ENCODE measurements around the gene TDG.

TDG gene

GRCh38 chr12:103965590-103966504 is at the start of gene TDG:
Gene TDG (plus strand): TSS chr12:103965872. CDS start chr12:103966038, 166 bp downstream.
- peak; percentile 96 to 97 for DNase-seq (ENCODE audit: low read depth in 2 of 2)

GRCh38 chr12:103917873-103918272 is 47.8 kb upstream of the TDG start:
- DNase-seq (ENCODE audit: low read depth in 2 of 2), result no peak

DNA sequence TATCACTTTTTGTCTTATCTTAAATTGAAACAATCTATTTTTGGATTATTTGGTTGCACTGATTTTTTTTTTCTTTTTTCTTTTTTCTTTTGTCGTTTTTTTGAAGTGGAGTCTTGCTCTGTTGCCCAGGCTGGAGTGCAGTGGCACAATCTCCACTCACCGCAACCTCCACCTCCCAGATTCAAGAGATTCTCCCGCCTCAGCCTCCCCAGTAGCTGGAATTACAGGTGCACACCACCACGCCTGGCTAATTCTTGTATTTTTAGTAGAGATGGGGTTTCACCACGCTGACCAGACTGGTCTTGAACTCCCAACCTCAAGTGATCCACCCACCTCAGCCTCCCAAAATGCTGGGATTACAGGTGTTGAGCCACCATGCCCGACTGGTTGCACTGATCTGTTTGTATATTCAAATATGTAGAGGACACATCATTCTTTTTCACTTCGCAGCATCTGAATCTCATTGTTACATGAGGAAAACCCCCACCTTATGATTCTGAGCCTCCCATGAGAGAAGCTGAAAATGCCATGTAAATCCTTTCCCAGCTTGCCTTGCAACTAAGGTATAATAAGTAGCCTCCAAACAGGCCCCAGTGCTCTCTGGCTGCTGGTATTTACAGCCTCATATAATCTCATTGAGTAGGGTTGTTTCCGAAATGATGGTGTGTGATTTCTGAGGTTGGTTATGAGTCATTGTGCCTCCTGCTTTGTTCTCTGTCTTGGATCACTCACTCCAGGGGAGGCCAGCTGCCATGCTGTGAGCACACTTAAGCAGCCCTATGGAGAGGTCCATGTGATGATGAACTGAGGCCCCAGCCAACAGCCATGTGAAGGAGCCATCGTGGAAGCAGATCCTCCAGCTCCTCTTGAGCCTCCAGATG is 40.7 kb upstream of the TDG start:
- DNase-seq (ENCODE audit: low read depth in 2 of 2), result peak in 1 of 2 experiments; percentile 24

- no peak for DNase-seq (ENCODE audit: low read depth in 2 of 2)
Observed at GRCh38 chr12:103928682-103929045, 37.0 kb upstream of the TDG start.

DNA sequence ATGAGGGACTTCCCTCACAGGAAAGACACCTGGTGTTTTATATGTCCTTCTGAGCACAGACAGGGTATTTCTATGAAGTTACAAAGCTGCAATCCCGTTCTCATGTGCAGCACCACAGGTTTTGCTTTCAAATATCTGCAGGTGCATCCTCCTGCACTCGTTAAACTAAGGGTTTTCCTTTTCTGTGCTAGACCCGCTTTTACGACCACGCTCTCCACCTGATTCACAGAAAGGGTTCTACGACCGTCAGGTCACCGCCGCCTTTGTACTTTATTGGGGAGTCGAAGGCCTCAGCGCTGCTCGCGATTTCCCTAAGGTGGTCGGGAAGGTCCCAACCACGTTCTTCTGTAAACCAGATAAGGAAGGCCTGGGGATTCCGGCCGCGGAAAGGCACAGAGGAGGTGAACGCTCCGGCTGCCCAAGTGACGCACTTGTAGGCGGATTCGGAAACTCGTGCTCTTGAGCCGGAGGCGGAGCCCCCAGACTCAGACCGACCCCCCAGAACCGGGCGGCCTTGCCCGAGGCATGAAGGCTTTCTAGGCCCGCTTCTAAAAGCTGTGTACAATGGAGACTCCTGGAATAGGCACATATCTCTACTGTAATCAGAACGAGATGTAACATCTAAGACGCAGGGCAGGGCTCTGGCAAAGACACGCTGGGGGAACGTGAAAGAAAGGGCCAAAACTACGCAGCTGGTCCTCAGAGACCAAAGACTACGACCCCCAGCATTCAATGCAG is 36.5 kb upstream of the TDG start:
- DNase-seq (ENCODE audit: low read depth in 2 of 2), result peak; percentile 76 to 82

DNA sequence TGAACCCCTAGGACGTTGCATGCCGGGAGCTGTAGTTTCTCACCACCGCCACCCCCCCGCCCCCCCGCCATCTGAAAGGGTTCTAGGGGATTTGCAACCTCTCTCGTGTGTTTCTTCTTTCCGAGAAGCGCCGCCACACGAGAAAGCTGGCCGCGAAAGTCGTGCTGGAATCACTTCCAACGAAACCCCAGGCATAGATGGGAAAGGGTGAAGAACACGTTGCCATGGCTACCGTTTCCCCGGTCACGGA is 36.0 kb upstream of the TDG start:
- DNase-seq (ENCODE audit: low read depth in 2 of 2), result no peak

GRCh38 chr12:103930034-103930786 is 35.5 kb upstream of the TDG start, which contains the start of gene HSP90B1:
Gene HSP90B1 (plus strand): TSS chr12:103930410. CDS start chr12:103930516, 106 bp downstream.
- peak; percentile 100 for DNase-seq (ENCODE audit: low read depth in 2 of 2)

DNA sequence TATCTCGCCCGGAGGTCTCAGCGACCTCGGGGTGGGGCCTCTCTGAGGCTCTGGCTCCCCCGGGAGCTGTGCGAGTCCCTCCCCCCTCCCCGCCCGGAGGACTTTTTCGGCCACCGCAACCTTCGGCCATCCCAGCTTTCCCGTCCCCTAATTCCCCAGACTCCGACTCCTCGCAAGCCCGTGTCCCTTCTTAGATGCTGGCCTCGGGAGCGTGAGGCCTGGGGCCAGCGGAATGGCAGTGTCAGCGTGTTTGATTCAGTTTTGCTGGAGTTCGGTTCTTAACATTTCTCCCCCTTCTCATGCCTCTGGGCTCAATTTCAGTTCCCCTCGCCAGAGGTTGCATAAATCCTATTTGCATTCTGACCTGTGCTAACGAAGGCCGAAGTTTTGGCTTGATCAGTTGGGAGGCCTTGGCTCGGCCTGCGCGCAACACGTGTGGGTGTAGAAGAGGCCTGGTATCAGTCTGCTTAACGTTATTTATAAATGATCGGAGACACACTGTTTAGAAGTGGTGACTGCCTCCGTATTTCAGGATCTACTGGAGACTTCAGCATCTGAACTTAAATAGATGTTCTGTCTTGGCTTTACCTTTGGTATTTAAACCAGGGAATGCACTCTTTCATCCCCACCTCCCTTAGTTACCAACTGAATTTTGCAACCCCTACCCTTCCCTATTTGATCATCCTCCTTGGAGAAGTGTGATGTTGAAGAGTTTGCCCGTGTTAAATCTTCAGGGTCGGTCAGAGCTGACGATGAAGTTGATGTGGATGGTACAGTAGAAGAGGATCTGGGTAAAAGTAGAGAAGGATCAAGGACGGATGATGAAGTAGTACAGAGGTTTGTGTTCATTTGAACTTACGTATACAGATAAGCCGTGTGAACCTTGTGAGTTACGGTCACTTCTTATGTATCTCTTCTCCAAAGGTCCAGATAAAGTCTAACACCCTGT is 34.6 kb upstream of the TDG start:
- DNase-seq (ENCODE audit: low read depth in 2 of 2), result no peak

DNA sequence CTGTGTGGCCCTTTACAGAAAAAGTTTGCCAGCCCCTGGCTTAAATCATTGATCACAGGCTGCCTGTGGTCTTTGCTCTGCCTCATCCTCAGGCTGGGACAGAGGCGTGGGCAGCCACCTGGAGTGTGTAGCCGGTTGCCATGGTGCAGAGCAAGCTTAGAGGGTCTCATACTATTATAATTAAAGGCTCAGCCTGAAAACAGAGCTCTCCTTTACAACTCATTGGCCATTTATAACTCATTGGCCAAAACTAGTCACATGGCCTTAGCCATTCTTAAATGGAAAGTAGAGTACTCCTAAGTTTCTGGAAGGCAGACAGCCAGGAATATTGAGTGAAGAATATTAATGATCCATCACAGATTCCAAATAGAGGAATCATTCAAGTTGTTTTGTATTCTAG is 32.4 kb upstream of the TDG start:
- DNase-seq (ENCODE audit: low read depth in 2 of 2), result no peak

- no peak for DNase-seq (ENCODE audit: low read depth in 2 of 2)
Observed at GRCh38 chr12:103936679-103937078, 29.0 kb upstream of the TDG start.

GRCh38 chr12:103944964-103945363 is 20.7 kb upstream of the TDG start:
- no peak for DNase-seq (ENCODE audit: low read depth in 2 of 2)

DNA sequence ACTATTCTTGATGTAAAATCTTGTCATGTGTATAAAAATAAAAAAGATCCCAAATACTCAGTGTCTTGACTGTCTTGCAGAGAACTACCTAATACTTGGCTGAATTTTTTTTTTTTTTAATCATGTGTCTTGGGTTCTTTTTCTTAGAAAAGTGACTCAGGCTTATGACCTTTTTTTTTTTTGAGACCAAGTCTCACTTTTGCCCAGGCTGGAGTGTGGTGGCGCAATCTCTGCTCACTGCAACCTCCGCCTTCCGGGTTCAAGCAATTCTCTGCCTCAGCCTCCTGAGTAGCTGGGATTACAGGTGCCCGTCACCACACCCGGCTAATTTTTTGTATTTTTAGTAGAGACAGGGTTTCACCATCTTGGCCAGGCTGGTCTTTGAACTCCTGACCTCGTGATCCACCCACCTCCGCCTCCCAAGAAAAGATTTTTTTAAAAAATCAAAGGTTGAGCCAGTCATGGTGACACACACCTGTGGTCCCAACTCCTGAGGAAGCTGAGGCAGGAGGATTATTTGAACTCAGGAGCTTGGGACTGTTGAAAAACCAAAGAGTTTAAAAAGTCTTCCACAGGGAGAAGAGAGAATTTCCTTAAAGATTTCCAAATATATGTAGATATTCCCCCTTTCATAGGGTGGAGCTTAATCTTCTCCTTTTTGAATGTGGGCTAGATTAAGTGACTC is 17.7 kb upstream of the TDG start:
- no peak for DNase-seq (ENCODE audit: low read depth in 2 of 2)

DNA sequence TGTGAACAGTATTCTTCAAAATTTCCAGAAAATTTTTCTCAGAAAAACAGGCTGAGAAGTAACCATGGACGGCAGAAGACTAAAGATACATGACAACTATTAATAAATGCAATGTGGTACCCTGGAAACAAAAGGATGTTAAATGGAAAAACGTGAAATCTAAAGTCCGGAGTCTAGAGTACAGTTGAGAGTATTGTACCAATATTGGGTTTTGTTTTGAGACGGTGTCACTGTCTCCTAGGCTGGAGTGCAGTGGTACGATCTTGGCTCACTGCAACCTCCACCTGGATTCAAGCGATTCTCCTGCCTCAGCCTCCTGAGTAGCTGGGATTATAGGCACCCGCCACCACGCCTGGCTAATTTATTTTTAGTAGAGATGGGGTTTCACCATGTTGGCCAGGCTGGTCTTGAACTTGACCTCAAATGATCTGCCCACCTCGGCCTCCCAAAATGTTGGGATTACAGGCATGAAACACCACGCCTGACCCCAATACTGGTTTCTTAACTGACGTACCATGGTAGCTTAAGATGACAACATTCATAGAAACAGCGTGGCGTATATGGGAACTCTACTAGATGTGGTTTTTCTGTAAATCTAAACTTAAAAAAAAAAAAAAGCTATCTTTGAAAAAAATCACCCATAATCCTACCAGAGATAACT is 16.8 kb upstream of the TDG start:
- no peak for DNase-seq (ENCODE audit: low read depth in 2 of 2)

- no peak for DNase-seq (ENCODE audit: low read depth in 2 of 2)
Observed at GRCh38 chr12:103952497-103952896, 13.2 kb upstream of the TDG start.

- no peak for DNase-seq (ENCODE audit: low read depth in 2 of 2)
Observed at GRCh38 chr12:103955811-103956508, 9.7 kb upstream of the TDG start.

DNA sequence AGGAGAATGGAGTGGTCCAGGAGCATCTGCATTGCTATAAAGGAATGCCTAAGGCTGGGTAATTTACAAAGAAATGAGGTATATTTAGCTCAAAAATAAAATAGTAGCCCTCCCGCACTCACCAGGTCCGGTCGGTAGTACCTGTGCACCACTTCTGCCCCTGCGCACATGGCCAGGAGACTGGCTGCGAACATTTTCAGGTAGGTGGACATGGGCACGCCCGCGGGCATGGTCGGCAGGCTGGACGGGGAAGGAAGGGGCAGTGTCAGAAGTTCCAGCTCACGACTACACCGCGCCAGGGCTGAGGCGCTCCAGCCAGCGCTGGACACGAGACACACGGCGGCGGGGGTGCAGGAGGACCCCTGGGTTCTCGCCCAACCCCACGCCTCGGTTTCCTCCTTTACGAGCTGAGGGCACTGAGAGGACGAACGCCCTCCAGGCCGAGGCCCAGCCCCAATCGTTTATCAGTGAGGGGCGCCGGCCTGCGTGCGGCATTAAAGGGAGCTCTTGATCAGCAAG is 9.1 kb upstream of the TDG start:
- DNase-seq (ENCODE audit: low read depth in 2 of 2), result no peak

DNA sequence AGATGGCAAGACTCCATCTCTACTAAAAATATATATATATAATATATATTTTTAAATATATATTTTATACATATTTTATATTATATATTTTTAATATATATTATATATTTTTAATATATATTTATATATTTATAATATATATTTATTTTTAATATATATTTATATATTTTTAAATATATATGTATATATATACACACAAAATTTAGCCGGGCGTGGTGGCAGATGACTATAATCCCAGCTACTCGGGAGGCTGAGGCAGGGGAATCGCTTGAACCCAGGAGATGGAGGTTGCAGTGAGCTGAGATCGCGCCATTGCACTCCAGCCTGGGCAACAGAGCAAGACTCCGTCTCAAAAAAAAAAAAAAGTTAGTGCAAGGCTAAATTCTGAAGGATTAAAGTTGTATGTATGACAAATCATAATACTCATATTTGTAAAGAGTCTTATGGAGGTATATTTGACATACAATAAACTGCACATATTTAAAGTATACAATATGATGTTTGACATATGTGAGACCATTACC is 7.7 kb upstream of the TDG start:
- no peak for DNase-seq (ENCODE audit: low read depth in 2 of 2)

DNA sequence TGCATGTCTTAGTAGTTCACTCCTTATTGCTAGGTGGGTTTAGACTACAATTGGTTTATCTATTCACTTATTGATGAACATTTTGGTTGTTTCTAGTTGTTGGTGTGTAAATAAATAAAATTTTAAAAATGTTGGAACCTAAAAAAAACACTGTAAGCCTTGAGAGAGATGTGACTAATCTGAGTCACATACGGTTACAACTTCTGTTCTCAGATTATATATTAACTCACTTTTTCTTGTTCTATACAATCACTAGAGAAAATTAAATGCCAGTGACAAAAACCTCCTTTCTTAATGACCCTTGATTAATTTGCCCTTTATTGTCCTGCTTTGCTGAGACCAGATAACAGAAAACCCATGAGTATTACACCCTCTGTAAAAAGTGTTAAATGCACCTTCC is 7.1 kb upstream of the TDG start:
- DNase-seq (ENCODE audit: low read depth in 2 of 2), result no peak

All from fibroblast of skin of left biceps (primary cell).